Activated CD4-positive, CD25-positive, alpha-beta regulatory T cell (primary cell): ENCODE measurements around the gene DYNC1H1.

ENCODE experiments used
- DNase-seq, 4 experiments: peaks; one replicate each; lab custom pipeline; 2025; lab: John Stamatoyannopoulos, UW

DYNC1H1 gene

GRCh38 chr14:102088012-102088792, 123.8 kb downstream of the DYNC1H1 start:
- DNase-seq, result peak in 3 of 4 experiments; percentile 14 to 32 (median 24)

- DNase-seq, result no peak
These were observed 125.4 kb downstream of the DYNC1H1 start for GRCh38 chr14:102089621-102090343.

- no peak for DNase-seq
These were observed 126.3 kb downstream of the DYNC1H1 start for GRCh38 chr14:102090713-102091112.

GRCh38 chr14:102092806-102093205, 128.4 kb downstream of the DYNC1H1 start:
- DNase-seq, result no peak

- no peak for DNase-seq
These were observed 129.7 kb downstream of the DYNC1H1 start for GRCh38 chr14:102094101-102094500.

GRCh38 chr14:102095231-102095870, 131.0 kb downstream of the DYNC1H1 start:
- DNase-seq, result no peak

GRCh38 chr14:102095871-102096568, 131.6 kb downstream of the DYNC1H1 start:
- DNase-seq, result no peak

GRCh38 chr14:102096569-102097188, 132.3 kb downstream of the DYNC1H1 start:
- peak; percentile 26 to 57 (median 42) for DNase-seq

GRCh38 chr14:102097441-102098135, 133.2 kb downstream of the DYNC1H1 start:
- DNase-seq, result no peak

GRCh38 chr14:102103062-102103695, 138.8 kb downstream of the DYNC1H1 start:
- DNase-seq, result no peak

- DNase-seq, result no peak
These were observed 141.0 kb downstream of the DYNC1H1 start for GRCh38 chr14:102105369-102105768.
